Superior temporal gyrus (tissue), 1 donor: Measurements from ENCODE around the gene MOAP1.
"Not testable (repeated sequence)": the region's sequence is repeated elsewhere in the genome, so short reads cannot be mapped to it uniquely, and the experiment has no call there.

ENCODE experiments used
- DNase-seq: peaks from one replicate; pipeline ENCODE4 v3.0.0-alpha.2; 2016; ENCODE audit errors: extremely low spot score

Gene MOAP1

GRCh38 chr14:93146119-93146518 is 38.6 kb downstream of the MOAP1 start:
- DNase-seq, result no peak

- no peak for DNase-seq
Measured at GRCh38 chr14:93142854-93143652, 41.6 kb downstream of the MOAP1 start.

DNA sequence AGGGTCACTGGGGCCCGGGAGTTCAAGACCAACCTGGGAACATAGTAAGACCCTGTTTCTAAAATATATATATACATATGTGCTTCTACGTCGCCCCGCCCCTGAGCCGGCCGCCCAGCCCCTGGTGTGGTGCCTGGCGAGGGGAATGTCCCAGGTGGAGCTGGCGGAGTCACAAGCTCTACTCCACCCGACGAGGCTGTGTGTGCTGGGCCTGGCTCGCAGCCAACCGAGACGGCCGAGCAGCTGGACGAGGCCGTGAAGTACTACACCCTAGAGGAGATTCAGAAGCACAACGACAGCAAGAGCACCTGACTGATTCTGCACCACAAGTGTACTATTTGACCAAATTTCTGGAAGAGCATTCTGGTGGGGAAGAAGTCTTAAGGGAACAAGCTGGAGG is 46.8 kb downstream of the MOAP1 start:
- no peak for DNase-seq

- not testable (repeated sequence) for DNase-seq
Measured at GRCh38 chr14:93136508-93136907, 48.2 kb downstream of the MOAP1 start.

DNA sequence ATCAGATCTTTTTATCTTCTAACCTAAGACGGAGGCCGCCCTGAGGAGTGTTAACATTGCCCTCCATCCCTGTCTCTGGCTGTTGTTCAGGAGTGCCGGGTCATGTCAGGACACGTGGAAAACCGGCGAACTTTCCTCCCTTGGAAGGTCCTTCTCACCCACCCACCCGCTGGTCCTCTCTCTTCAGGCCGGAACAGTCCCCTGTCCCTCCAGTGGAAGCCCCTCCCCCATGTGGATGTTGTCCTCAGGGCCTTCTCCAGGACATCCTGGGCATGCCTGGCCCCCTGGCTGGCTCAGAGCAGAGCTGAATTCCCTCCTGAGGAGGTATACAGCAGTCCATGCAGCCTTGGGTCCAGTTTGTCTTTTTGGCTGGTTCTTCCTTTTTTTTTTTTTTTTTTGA is 48.7 kb downstream of the MOAP1 start:
- no peak for DNase-seq

- no peak for DNase-seq
Measured at GRCh38 chr14:93135399-93135798, 49.3 kb downstream of the MOAP1 start.

DNA sequence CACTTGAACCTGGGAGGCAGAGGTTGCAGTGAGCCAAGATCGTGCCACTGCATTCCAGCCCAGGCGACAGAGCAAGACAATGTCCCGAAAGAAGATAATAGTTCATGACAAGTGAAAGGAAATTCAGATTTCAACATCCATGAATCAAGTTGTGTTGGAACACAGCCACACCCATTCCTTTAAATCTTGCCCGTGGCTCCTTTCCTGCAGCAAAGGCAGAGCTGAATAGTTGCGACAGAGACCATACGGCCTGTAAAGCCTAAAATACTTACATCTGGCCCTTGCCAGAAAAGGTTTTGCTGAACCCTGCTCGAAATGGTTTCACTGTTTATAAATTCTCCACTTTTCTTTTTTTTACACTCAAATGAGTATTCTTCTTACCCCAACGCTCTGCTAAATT is 51.2 kb downstream of the MOAP1 start:
- no peak for DNase-seq

DNA sequence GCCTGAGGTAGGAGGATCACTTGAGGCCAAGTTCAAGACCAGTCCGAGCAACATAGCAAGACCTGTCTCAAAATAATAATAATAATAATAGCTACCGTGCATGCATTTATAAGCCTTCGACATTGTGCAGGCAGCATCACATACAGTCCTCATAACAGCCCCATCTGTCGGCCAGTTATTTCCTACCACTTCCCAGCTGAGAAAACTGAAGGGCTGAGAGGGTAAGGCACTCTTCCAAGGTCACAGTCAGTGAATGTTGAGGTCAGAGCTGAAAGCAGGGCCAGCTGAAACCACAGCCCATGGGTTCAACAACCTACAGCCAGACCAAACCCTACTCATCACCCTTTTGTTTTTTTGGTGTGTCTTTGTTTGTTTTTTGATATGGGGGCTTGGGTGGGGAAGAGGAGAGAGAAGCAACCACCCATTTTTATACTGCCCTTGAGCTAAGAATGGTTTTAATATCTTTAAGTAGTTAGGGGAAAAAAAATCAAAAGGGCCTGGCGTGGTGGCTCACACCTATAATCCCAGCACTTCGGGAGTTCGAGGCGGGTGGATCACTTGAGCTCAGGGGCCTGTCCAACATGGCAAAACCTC is 52.1 kb downstream of the MOAP1 start:
- peak; percentile 71 for DNase-seq
